Hematopoietic multipotent progenitor cell treated with erythropoietin and hydrocortisone succinate and interleukin-3 and kit ligand, for 8 days (in vitro differentiated cells): ENCODE measurements around the gene WDR89.
"Not testable (repeated sequence)": the region's sequence is repeated elsewhere in the genome, so short reads cannot be mapped to it uniquely, and the experiment has no call there.

Source experiments
- DNase-seq: peaks from one replicate; pipeline ENCODE4 v3.0.0-alpha.2; 2015

The WDR89 gene, protein sequence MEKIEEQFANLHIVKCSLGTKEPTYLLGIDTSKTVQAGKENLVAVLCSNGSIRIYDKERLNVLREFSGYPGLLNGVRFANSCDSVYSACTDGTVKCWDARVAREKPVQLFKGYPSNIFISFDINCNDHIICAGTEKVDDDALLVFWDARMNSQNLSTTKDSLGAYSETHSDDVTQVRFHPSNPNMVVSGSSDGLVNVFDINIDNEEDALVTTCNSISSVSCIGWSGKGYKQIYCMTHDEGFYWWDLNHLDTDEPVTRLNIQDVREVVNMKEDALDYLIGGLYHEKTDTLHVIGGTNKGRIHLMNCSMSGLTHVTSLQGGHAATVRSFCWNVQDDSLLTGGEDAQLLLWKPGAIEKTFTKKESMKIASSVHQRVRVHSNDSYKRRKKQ

GRCh38 chr14:63641473-63642228 lies at the start of gene WDR89:
TSS of gene WDR89 (minus strand) at chr14:63641871. CDS start at chr14:63599942, 41,929 bp downstream.
- DNase-seq, result peak; percentile 100

DNA sequence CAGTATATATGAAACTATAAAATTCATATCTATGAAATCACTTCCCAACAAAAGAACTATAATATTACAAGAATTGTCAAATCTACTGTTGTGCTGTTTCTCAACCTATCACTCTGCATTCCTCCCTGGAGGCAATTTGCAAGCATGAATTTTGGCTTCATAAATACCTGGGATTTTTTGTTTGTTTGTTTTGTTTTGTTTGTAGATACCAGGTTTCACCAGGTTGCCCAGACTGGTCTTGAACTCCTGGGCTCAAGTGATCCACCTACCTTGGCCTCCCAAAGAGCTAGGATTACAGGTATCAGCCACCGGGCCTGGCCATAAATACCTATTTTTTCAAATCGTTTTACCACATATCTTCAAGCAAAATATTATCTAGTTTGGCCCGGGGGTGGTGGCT lies 47.5 kb upstream of the WDR89 start:
- no peak for DNase-seq

- no peak for DNase-seq
Measured at GRCh38 chr14:63686926-63687325, 45.3 kb upstream of the WDR89 start.

DNA sequence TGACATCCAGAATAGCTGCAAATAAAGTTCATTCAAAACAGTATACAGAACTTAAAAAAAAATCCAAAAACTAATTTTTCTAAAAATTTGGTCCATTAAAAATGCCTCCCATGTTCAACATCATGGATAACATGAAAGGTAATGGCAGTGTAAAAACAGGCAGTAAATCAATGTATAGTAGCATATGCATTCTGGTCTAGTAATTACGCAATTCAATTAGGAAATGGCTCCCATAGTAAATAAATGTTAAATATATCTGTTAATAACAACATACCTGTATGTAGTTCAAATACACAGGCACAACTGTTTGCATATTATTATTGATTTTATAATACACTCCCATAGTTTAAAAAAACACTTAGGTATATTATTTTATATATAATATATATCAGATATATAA lies 43.7 kb upstream of the WDR89 start:
- DNase-seq, result no peak

DNA sequence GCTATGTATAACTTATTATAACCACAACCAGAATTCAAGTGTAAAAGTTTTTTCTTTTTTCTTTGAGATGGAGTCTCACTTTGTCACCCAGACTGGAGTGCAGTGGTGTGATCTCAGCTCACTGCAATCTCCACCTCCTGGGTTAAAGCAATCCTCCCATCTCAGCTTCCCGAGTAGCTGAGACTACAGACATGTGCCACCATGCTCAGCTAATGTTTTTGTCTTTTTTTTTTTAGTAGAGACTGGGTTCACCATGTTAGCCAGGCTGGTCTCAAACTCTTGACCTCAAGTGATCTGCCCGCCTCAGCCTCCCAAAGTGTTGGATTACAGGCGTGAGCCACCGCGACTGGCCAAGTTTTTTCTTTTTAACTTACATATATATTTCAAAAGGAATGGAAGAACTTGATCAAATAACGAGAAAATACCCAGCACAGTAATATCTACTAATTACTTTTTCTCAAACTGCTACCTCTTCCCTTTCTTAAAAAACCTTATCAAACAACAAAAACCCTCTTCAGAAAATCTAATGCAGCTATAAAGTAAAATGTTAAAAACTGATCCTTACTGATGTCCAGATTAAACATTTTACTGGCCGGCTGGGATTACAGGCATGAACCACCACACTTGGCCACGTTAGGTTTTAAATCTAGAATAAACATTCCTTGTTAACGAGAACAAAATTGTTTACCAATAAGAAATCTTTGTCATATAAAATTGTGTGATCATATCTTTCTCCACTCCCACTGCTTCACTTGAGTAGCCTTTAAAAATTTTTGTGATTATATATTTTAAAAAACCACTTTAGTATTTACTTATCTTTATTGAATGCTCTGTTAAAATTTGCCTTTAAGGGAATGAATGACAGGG lies 41.3 kb upstream of the WDR89 start:
- DNase-seq, result no peak

GRCh38 chr14:63678536-63678935 lies 36.9 kb upstream of the WDR89 start:
- DNase-seq, result no peak

DNA sequence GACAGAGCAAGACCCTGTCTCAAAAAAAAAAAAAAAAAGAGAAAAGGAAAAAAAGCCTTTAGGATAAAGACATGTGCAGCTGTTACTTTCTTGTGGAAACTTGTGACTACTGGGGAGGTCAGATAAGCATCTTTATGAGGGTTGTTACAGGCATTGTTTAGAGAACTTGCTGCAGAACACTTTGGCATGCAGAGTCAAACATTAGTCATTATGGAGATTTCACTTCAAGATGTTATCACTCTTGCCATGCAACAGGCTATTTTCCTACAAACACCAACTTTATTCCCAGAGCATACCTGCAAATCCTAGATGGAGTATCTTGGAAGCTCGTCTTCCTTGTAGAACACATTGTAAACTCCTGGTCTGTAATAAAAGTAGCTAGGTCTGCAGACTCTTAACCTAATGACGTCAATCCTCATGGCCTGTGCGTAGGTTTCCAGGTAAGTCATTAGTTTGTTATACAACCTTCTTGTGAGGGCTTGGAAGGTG lies 36.3 kb upstream of the WDR89 start:
- DNase-seq, result peak; percentile 52

- no peak for DNase-seq
Measured at GRCh38 chr14:63676615-63677014, 34.9 kb upstream of the WDR89 start.

- no peak for DNase-seq
Measured at GRCh38 chr14:63673886-63674497, 32.3 kb upstream of the WDR89 start.

GRCh38 chr14:63673255-63673654 lies 31.6 kb upstream of the WDR89 start:
- no peak for DNase-seq

GRCh38 chr14:63672417-63673180 lies 30.9 kb upstream of the WDR89 start:
- no peak for DNase-seq

DNA sequence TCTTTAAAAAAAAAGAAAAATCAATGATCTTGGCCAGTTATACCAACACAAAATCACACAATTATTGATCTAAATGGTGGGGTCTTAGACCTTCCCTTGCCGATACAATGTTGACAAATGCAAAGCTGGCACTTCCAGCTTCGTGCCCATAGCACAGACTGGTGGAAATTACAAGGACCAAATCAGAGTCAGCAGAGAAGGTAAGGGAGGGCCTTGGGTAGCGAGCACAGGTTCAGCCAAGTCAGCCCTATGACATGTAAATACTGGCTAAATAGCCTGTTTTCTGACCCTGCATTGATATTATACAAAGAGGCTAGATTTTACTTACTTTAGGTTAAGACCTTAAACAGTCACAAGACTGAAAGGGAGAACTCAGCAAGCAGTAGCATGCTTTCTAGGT lies 30.3 kb upstream of the WDR89 start:
- no peak for DNase-seq

DNA sequence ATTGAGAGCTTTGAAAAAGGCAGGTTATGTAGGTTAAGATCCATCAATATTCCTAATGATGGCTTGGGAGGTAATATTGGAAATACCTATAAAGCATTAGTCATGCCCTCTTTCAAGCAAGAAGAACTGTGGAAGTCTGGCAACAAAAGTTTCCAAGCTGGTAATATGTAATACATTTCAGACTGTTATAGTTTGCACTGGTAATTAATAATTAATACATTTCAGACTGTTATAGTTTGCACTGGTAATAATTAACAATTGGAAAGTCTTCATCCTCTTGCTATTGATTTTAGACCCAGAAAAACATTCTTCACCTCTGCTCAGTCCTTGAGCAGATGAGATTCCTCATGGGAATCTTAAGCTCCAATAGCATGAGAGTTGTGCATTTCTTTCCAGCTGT lies 29.0 kb upstream of the WDR89 start:
- no peak for DNase-seq

DNA sequence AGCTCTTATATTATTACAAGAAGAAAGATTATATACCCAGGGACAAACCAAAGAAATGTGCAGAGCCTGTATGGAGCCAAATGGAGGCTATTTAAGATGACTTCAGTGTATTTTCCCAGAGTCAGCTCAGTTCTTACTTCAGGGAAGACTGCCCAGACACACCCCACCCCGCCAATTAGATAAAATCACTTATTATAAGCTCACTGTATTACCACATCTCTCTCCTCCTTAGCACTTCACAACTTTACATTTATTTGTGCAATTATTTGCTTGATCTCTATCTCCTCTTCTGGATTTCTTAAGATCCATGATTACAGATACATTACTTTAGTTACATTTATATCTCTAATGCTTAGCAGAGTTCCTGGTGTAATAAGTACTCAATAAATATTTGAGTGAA lies 24.7 kb upstream of the WDR89 start:
- DNase-seq, result peak; percentile 48

- DNase-seq, result peak; percentile 36
Measured at GRCh38 chr14:63663428-63664341, 22.0 kb upstream of the WDR89 start.

- no peak for DNase-seq
Measured at GRCh38 chr14:63662776-63663175, 21.1 kb upstream of the WDR89 start.

DNA sequence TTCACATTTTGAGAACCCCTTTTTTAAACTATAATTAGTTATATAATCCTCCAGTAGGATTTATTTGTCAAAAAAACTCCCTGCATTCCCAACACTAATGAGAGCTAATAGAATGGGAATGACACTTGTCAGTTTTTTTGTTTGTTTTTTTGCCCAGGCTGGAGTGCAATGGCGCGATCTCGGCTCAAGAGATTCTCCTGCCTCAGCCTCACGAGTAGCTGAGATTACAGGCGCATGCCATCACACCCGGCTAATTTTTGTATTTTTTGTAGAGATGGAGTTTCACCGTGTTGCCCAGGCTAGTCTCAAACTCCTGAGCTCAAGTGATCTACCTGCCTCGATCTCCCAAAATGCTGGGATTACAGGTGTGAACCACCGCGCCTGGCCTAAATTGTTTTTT lies 20.2 kb upstream of the WDR89 start:
- DNase-seq, result not testable (repeated sequence)

GRCh38 chr14:63659726-63660125 lies 18.1 kb upstream of the WDR89 start:
- peak; percentile 43 for DNase-seq

DNA sequence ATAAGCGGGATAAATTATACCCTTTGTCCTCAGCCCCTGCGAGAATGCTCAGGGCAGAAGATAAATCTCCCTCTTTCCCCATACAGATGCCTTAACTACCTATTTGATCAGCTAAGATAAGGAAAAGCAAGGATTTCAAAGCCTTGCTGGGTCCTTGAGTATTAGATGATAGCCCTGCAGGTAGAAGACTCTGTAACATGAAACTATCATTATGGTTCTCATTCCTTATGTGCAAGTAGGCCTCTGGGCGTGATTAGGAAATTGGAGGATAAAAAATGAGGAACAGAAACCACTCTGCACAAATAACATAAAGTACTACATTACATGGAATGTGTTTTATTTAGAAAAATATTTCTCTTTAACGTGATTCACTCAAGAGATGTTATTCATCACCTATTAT lies 14.5 kb upstream of the WDR89 start:
- no peak for DNase-seq

- DNase-seq, result peak; percentile 27
Measured at GRCh38 chr14:63654936-63655335, 13.3 kb upstream of the WDR89 start.

DNA sequence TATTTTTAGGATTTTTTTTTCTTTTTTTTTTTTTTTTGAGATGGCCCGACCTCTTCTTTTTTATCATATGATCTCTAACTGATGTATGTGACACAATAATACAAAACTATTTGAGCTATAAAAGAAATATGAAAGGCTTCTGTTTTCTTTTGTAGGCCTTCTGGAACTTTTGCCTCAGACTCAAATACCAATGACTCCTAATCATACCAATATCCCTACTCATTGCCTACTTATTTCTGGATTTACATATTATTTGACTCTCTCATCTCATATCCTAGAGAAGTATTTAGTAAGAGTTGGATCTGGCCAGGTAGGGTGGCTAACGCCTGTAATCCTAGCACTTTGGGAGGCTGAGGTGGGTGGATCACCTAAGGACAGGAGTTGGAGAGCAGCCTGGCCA lies 12.7 kb upstream of the WDR89 start:
- DNase-seq, result no peak
